Smooth muscle cell (in vitro differentiated cells): ENCODE measurements around the gene FRMD4A. TPM values are rescaled to one million over a fixed set of nuclear protein-coding genes. Genes with fewer than 3 reads are reported as not detected.

ENCODE experiments used
- DNase-seq: peaks from one replicate; lab custom pipeline; 2025; ENCODE audit not compliant: unreplicated experiment; lab: John Stamatoyannopoulos, UW
- H2AFZ ChIP-seq: fragments of 200-600 bp; sonication (generic); 2 replicates; pipeline ENCODE4 v1.6.0; 2016; ENCODE audit warnings: antibody characterized with exemption, low read depth, mild to moderate bottlenecking
- H3F3A ChIP-seq: fragments of 200-600 bp; sonication (generic); 2 replicates; pipeline ENCODE4 v1.6.0; 2017; ENCODE audit warnings: antibody characterized with exemption, low read depth
- H3K27ac ChIP-seq: fragments of 200-600 bp; sonication (generic); 2 replicates; pipeline ENCODE4 v1.5.1; 2016; ENCODE audit warnings: low read depth, mild to moderate bottlenecking
- H3K27me3 ChIP-seq: fragments of 200-600 bp; sonication (generic); 2 replicates; pipeline ENCODE4 v1.6.1; 2016; ENCODE audit warnings: low read depth, mild to moderate bottlenecking
- H3K36me3 ChIP-seq: fragments of 200-600 bp; sonication (generic); 2 replicates; pipeline ENCODE4 v1.5.1; 2016; ENCODE audit warnings: low read depth
- H3K4me1 ChIP-seq: fragments of 200-600 bp; sonication (generic); 2 replicates; pipeline ENCODE4 v1.5.1; 2016; ENCODE audit warnings: low read depth
- H3K4me2 ChIP-seq: fragments of 200-600 bp; sonication (generic); 2 replicates; pipeline ENCODE4 v1.6.0; 2016; ENCODE audit warnings: mild to moderate bottlenecking
- H3K4me3 ChIP-seq: fragments of 200-600 bp; sonication (generic); 2 replicates; pipeline ENCODE4 v1.5.1; 2016; ENCODE audit warnings: mild to moderate bottlenecking
- H3K79me2 ChIP-seq: fragments of 200-600 bp; sonication (generic); 2 replicates; pipeline ENCODE4 v1.6.0; 2016; ENCODE audit warnings: low read depth, mild to moderate bottlenecking
- H3K9ac ChIP-seq: fragments of 200-600 bp; sonication (generic); 2 replicates; pipeline ENCODE4 v1.6.0; 2016; ENCODE audit warnings: low read depth
- H3K9me3 ChIP-seq: fragments of 200-600 bp; sonication (generic); replicated peaks from 2 replicates; pipeline ENCODE4 v1.5.1; 2016; ENCODE audit warnings: low read depth
- H4K20me1 ChIP-seq: fragments of 200-600 bp; sonication (generic); 2 replicates; pipeline ENCODE4 v1.6.0; 2016; ENCODE audit warnings: low read depth
- WGBS: methylation state at CpG from one replicate; pipeline ENCODE4 v1.1.7; 2016; ENCODE audit warnings: low lambda C conversion rate; 5-methylcytosine and 5-hydroxymethylcytosine counted together
- polyA plus RNA-seq: library from polyadenylated mRNA; unstranded; fragments of >200 nt; fragmentation: Nextera tagmentation; extraction: Ambion mirVana; gene quantifications from 2 replicates; pipeline ENCODE4 v1.2.1, GENCODE V29; 2016
- total RNA-seq: library from RNA; depleted of rRNA; stranded (reverse); fragments of >200 nt; gene quantifications from 2 replicates; pipeline ENCODE4 v1.2.3, GENCODE V29; 2014
- TF ChIP-seq, protein P1 (sequence below): fragments of 200-600 bp; sonication (generic); IDR thresholded peaks from 2 replicates; pipeline ENCODE4 v1.5.1; 2017; ENCODE audit warnings: borderline replicate concordance, mild to moderate bottlenecking, antibody characterized with exemption; ENCODE audit not compliant: insufficient read depth, poor library complexity, severe bottlenecking

The FRMD4A gene
- total and polyA plus RNA-seq, 2 experiments from 2014 or later = 3.0 to 5.4 TPM

DNA sequence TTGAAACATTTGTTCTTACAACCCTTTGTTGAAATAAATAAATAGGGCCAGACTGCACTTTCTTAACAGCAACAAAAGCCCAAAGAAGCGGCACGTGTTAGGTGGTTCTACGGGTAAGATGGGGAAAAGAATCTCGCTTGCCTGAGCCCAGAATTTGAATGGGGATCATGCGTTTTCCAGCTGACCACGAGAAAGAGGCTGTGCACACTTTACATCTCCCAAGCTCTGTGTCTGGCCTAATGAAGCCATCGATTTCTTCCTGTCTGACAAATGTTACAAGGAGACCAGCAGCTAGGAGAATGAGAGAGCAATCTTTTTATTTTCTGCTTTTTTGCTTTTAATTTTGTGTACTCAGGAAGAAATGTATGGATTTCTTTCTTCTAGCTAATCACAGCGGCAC lies 52.2 kb downstream of the FRMD4A start:
- no peak overlapping the region for H2AFZ ChIP-seq
- 94% methylated on average over 8 of the region's 8 CpGs for WGBS

DNA sequence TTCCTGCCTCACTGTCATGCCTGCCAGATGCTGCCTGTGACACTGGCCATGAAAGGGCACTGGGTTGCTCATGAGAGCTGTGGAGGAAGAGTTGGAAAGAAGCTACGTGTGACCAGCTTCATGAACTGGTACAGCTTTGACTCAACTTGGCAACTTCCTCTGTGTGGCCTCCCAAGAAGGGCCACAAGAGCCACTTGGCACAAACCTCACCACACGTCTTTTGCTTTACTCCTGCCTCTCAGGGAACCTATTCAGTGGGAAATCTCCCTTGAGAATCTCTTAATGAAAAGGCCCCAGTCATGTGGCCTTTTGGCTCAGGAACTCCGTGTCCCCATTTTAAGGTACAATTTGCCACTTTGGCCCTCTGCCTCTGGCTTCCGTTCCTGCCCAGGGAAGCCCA lies 54.5 kb downstream of the FRMD4A start:
- H3K79me2 ChIP-seq = no peaks in the 10 kb centered on the region
- H3K36me3 ChIP-seq = no peaks in the 10 kb centered on the region
- H3K4me3 ChIP-seq = no peak overlapping the region
- H4K20me1 ChIP-seq = no peaks in the 10 kb centered on the region
- H3F3A ChIP-seq = no peaks in the 10 kb centered on the region
- H3K9me3 ChIP-seq = no peaks in the 10 kb centered on the region
- no peak overlapping the region for H3K4me2 ChIP-seq
- H3K9ac ChIP-seq = no peak overlapping the region
- no peaks in the 10 kb centered on the region for H3K4me1 ChIP-seq
- DNase-seq = no peak
- no peak overlapping the region for H3K27ac ChIP-seq
- H3K27me3 ChIP-seq = peaks cover 13% of the 10 kb centered on the region
- no peak overlapping the region for H2AFZ ChIP-seq
- WGBS = 89% methylated on average over 4 of the region's 4 CpGs
- TF ChIP-seq, protein P1, sequence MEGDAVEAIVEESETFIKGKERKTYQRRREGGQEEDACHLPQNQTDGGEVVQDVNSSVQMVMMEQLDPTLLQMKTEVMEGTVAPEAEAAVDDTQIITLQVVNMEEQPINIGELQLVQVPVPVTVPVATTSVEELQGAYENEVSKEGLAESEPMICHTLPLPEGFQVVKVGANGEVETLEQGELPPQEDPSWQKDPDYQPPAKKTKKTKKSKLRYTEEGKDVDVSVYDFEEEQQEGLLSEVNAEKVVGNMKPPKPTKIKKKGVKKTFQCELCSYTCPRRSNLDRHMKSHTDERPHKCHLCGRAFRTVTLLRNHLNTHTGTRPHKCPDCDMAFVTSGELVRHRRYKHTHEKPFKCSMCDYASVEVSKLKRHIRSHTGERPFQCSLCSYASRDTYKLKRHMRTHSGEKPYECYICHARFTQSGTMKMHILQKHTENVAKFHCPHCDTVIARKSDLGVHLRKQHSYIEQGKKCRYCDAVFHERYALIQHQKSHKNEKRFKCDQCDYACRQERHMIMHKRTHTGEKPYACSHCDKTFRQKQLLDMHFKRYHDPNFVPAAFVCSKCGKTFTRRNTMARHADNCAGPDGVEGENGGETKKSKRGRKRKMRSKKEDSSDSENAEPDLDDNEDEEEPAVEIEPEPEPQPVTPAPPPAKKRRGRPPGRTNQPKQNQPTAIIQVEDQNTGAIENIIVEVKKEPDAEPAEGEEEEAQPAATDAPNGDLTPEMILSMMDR = no peak

More for the DNA sequence above, 52.2 kb downstream of the FRMD4A start:
- Histone ChIP-seq H3K79me2 (no peaks in the 10 kb centered on the region), H3K9ac (no peak overlapping the region), H4K20me1 (no peaks in the 10 kb centered on the region), H3K27me3 (peaks cover 13% of the 10 kb centered on the region), H3F3A (no peaks in the 10 kb centered on the region), H3K9me3 (no peaks in the 10 kb centered on the region), H3K4me1 (no peaks in the 10 kb centered on the region), H3K4me2 (no peak overlapping the region), H3K27ac (no peak overlapping the region), H3K36me3 (no peaks in the 10 kb centered on the region), H3K4me3 (no peak overlapping the region)
- DNase-seq = no peak
- TF ChIP-seq, protein P1 = no peak

DNA sequence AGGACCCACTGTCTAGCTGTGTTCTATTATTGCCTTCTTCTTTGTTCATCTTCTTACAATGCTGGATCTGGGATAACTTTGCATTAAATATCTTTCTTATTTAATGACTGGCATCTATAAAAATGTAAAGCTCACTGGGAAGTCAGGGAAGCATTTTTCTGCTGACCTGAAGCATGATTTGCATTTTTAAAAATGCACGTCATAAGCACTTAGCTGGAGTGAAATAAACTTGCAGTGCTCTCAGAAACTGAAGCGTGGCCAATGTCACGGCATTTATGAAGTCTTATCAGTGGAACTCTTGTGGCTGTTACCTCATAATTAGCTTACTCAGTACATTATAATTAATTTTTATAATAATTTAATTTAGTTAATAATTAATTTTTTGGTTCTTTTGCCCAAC lies 59.1 kb downstream of the FRMD4A start:
- peaks cover 6% of the 10 kb centered on the region for H3K27me3 ChIP-seq
- TF ChIP-seq, protein P1 = no peak
- H3K4me3 ChIP-seq = no peak overlapping the region
- DNase-seq = no peak
- H3K79me2 ChIP-seq = no peaks in the 10 kb centered on the region
- no peaks in the 10 kb centered on the region for H3K36me3 ChIP-seq
- no peak overlapping the region for H3K9ac ChIP-seq
- WGBS = 92% methylated on average over 3 of the region's 3 CpGs
- no peak overlapping the region for H3K4me2 ChIP-seq
- no peak overlapping the region for H3K27ac ChIP-seq
- no peak overlapping the region for H2AFZ ChIP-seq
- no peaks in the 10 kb centered on the region for H4K20me1 ChIP-seq
- no peaks in the 10 kb centered on the region for H3F3A ChIP-seq
- no peaks in the 10 kb centered on the region for H3K9me3 ChIP-seq
- no peaks in the 10 kb centered on the region for H3K4me1 ChIP-seq

DNA sequence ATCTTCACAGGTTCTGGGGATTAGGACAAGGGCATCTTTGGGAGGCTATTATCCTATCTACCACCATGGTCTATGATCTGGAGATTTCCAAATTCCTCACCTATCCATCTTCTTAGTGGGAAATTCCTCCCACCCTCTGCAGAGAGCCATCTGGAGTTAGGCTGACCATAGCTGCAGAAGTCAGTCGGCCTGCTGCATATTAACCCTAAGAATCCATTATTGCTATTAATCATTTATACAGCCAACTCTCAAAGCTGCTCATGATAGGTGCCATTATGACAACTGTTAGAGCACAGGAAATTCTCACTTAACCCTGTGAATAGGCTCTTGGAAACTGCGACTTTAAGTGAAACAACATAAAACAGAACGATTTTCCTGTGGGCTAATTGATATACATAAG lies 60.4 kb downstream of the FRMD4A start:
- Histone ChIP-seq H3K79me2 (no peaks in the 10 kb centered on the region), H3K9me3 (no peaks in the 10 kb centered on the region), H3K4me1 (no peaks in the 10 kb centered on the region), H3F3A (no peaks in the 10 kb centered on the region), H3K27me3 (peaks cover 6% of the 10 kb centered on the region), H3K27ac (no peak overlapping the region), H4K20me1 (no peaks in the 10 kb centered on the region), H3K36me3 (no peaks in the 10 kb centered on the region), H3K4me3 (no peak overlapping the region), H3K9ac (no peak overlapping the region), H2AFZ (no peak overlapping the region), H3K4me2 (no peak overlapping the region)
- 81% methylated on average over 3 of the region's 3 CpGs for WGBS
- TF ChIP-seq, protein P1 = no peak
- no peak for DNase-seq
